SKM-1 treated with dmso at 0.1 percent for 144 hours (cell line): ENCODE results near the gene LARP4B.

Experiments
- DNase-seq: peaks from one replicate; lab custom pipeline; 2025; ENCODE audit not compliant: unreplicated experiment; lab: John Stamatoyannopoulos, UW

The LARP4B gene

DNA sequence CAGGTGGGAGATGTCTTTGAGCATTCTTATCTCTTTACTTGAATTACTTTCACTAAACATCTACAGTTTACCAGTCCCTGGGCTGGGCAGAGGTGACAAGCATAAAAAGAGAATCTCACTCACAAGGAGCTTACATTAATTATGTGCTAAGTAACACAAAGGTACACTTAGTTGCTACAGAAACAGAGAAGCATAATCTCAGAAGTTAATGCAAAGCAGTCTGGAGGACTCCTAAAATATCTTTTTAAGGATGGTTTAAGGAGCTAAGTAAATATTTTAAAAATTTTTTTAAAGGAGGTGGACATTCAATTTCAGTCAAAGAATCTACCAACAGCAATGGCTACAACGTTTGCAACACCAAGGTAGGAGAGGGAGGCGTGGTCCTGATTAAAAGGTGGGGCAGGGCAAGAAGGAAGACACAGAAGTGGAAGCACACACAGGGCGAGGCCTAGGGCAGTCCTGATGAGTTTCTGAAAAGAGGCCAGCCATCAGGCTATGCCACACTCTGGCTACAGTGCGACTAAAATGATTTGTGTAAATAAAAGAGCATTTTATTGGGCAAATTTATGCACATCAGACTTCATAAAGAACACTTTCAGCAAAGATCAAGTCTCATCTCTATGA is 5.3 kb downstream of the LARP4B start:
- DNase-seq: no peak

DNA sequence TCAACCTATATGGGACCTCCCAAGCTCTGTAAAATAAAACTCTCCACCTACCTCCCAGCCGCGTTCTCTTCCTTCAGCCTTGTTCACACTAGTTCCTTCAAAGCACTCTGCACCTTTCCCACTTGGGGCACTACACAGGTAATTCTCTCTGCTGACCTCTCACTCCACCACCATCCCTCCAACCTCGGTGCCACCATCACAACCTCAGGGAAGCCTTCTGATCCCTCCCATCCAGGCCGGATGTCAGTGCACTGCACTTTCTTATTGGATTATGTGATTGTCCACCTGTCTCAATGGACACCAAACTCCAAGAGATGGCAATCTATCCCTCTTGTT is 7.0 kb downstream of the LARP4B start:
- no peak for DNase-seq

DNA sequence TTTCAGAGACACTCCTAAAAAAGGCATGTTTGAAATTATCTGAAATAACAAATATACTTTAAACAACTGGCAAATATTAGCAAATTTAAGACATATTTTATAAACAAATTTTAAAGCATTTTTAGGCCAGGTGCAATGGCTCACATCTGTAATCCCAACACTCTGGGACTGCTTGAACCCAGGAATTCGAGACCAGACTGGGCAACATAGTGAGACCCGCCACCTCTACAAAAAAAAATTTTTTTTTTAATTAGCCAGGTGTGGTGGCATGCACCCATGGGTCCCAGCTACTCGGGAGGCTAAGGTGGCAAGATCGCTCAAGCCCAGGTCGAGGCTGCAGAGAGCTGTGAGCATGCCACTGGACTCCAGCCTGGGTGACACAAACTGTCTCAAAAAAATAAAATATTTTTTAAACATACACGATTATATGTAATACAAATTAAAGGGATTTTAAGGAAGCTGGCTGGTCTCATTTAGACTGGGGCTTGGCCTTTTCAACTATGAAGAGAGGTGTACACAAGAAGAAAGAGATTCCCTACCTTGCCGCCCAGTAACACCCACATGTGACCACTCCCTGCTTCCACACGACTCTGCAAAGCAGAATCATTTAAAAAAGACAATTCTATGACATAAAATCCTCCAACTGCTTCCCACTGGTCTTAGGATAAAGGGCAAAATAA is 7.5 kb downstream of the LARP4B start:
- DNase-seq: no peak

DNA sequence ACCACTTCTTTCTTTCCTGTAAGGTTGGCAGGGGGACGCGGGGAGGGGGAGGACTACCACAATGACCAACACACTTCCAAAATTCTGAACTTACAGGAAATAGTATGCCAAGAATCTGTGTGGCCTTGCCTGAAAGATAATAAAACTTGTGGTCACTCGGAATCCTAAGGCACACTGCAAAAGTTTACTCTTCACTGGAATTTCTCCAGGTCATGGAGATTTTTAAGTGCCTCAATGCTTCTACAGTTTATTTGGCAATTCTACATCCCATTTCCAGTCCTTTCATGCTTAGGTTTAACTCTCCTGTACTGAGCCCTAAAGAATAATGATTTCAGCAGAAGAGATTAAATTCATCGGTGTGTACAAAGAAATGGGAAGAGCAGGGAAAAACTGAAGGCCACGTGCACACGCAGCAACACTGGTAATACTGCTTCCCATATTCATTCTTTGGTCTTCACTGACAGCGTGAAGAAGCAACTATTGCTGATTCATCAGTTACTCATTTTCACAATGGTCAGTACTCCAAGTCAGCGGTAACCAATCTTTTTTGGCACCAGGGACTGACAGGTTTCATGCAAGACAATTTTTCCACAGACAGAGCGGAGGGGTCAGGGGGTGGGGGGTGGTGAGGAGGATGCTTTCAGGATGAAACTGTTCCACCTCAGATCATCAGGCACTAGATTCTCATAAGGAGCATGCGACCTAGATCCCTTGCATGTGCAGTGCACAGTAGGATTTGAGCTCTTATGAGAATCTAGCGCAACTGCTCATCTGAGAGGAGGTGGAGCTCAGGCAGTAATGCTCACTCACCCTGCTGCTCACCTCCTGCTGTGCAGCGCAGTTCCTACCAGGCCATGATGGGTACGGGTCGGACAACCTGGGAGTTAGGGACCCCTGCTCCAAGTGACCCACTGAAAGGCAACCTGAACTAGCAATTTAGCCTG is 9.8 kb downstream of the LARP4B start:
- no peak for DNase-seq

DNA sequence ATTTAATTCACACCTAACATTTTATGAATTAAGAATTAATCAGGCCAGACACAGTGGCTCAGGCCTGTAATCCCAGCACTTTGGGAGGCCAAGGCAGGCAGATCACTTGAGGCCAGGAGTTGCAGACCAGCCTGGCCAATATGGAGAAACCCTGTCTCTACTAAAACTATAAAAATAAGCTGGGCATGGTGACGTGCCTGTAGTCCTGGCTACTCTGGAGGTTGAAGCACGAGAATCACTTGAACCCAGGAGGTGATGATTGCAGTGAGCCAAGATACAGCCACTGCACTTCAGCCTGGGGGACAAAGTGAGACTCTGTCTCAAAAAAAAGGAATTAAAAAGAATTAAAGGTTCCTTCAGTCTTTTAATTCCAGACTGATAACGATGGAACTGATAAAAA is 11.1 kb downstream of the LARP4B start:
- DNase-seq: no peak

DNA sequence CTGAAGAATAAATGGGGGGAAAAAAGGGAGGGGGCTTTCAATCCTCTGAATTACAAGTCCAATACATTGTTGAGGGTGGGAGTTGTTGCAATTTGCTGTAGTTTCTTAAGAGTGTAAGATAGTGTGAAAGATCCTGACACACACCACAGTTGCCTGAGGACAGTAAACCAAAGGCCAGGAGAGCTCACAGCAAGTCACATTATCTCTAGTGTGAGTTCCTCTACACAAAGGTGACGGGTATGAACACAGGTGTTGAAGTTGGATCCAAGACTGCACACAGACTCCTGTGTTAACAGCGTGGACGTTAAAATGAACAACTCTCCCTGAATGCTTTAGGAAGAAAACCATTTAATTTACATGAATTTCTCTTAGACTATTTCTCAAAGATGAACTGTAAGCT is 12.0 kb downstream of the LARP4B start:
- DNase-seq: no peak

DNA sequence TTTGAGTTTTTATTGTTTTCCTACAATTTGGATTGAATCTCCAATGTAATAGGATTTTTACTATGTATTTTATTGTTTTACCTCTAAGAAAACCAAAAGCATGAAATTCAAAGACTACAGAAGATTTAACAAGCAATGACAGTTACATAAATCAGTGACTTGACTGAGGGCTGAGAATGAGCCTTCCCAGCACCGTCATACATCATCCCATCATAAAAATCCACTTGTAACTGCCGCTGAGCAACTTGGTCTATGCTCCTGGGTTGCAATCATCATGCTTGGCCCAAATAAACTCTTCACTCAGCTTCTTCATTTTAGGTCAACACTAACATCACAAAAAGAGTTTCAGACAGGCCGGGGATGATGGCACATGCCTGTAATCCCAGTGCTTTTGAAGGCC is 13.5 kb downstream of the LARP4B start:
- DNase-seq: no peak

DNA sequence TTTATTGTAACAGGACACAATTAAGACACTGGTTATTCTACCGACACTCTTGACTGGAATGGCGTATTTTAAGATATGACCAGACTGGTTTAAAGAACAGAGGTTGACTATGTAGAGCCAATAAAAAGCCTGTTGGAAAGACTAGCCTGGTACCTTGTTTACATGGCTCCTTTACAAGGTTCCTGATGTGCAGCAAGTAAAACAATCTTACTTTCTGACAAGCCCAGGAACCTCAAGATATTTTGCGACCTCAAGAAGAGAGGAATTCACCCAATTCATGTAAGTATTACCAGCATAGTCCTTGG is 14.1 kb downstream of the LARP4B start:
- DNase-seq: no peak

DNA sequence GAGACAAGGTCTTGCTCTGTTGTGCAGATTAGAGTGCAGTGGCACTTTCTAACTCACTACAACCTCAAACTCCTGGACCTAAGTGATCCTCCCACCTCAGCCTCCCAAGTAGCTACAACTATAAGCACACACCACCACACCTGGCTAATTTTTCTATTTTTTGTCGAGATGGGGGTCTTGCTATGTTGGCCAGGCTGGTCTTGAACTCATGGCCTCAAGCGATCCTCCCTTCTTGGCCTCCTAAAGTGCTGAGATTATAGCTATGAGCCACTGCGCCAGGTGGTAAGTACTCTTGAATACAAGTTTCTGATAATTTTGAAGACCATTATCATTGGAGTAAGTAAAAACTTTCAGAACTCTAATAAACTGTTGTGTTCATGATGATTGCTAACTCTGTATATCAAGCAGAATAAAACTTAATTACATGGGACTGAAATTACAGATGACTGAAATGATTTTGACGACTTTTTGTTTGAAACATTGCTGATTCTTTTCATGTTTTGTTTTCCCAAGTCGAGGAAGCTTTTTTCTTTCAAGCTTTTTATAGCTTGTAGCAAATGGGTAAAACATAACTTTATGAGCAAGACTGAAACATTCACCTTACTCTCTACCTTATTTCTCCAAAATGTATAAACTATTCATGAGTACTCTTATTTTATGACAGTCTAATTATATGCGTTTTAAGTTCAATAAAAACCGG is 14.6 kb downstream of the LARP4B start:
- DNase-seq: no peak

DNA sequence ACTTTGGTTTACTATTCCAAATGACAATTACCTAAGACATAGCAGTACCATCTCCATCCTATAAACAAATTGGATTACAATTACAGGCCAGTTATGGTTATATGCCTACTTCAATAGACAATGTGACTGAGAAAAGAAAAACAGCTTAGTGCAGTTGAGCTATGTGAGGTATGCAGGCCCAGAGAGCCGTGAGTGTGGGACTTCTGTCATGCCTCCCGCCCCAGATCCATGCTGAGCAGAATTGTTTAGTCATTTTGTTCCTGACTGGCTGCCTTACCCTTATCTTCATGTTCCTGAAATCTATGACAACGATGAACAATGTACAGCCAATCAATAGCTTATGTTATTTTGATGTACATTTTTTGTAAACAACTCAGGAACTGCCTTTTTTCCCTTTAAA is 21.7 kb downstream of the LARP4B start:
- DNase-seq: no peak

DNA sequence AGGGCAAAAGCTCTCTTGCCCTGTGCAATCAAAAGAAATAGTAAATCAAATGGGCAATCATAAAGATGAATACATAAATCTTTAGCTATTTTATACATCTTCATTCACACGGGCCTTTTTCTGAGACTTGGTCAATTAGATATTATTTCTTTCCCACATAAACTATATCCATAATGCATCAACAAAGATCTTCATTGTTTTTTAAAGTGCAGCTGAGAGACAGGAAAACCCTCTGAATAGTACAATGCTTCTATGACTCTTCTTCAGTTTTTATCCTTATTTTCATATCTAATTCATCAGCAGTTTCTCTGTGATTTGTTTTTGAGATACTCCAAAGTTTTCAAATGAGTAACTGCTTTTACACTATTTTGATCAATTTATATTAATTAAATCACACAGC is 25.5 kb downstream of the LARP4B start:
- DNase-seq: no peak

DNA sequence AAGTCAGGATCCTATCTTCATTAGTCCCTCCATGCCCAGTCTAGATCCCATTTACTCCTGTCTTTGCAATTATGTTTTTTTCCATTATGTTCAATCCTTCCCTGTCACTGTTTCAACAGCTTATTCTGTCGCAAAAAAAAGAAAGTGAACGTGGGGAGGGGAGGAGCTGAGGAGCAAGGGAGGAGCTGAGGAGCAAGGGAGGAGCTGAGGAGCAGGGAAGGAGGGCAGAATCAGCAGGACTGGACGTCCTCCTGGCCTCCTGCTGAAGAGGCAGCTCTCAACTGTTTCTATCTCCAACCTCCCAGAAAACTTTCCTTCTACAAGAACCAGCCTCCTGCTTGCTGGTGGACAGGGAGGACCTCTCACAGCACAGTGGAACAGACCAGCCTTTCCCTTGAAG is 26.0 kb downstream of the LARP4B start:
- no peak for DNase-seq

DNA sequence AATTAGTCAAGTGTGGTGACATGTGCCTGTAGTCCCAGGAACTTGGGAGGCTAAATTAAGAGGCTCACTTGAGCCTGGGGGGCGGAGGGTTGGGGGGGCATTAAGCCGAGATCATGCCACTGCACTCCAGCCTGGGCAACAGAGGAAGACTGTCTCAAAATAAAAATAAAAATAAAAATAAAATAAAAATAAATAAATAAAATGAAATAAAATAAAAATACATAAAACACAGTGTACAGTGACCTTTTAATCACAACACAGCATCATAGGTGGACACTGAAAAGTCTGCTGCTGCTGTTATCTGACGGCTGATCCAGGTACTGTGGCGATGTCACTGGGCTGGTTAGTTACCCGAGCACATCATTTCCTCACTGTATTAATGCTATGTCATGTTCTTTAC is 27.1 kb downstream of the LARP4B start:
- DNase-seq: no peak

DNA sequence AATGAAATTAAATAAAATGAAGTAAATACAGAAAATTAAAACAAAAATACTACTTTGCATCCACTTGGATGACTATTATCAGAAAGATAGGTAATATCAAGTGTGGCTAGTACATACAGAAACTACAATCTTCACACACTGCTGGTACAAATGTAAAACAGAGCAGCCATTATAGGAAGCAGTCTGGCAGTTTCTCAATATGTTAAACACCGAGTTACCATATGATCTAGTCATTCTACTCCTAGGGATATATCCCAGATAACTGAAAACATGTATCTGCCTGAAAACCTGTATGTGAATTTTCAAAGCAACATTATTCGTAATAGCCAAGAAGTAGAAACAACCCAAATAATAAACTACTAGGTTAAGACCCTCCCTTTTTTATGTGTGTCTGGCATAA is 33.4 kb downstream of the LARP4B start:
- DNase-seq: no peak

DNA sequence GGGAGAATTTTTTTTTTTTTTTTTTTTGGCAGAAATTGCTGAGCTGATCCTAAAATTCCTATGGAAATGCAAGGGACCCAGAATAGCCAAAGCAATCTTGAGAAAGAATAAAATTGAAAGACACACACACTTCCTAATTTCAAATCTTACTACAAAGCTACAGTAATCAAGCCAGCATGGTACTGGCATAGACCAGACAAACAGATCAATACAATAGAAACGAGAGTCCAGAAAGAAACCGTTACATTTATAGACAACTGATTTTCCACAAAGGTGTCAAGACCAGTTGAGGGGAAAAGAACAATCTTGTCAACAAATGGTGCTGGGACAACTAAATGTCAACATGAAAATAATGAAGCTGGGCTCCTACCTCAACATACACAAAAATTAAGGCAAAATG is 34.5 kb downstream of the LARP4B start:
- no peak for DNase-seq

DNA sequence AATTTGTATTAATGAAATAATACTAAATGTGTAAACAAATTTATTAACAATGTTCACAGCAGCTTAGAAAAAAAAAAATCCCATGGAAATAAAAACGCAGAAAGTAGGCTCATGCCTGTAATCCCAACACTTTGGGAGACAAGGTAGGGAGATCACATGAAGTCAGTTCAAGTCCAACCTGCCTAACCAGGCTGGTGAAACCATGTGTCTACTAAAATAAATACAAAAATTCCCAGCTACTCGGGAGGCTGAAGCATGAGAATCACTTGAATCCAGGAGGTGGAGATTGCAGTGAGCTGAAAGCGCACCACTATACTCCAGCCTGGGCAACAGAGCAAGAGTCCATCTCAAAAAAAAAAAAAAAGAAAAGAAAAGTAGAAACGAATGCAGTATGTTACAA is 36.2 kb downstream of the LARP4B start:
- DNase-seq: no peak

DNA sequence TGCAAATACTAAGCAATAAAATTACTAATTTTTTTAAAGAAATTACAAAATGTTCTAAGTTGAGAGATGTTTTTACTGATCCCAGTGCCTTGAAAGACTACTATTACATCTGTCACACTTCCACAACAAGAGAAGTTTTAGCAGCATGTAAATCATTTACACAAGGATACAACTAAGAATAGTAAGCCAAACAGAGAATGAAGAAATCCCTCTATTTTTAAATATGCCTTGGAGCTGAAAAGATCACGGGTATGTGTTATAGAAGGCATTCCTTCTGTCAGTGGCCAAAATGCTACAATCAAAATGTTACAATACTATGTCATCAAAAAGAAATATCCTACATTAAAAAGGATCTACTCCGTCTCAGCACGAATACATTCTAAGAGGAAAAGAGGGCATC is 52.6 kb downstream of the LARP4B start:
- DNase-seq: no peak

DNA sequence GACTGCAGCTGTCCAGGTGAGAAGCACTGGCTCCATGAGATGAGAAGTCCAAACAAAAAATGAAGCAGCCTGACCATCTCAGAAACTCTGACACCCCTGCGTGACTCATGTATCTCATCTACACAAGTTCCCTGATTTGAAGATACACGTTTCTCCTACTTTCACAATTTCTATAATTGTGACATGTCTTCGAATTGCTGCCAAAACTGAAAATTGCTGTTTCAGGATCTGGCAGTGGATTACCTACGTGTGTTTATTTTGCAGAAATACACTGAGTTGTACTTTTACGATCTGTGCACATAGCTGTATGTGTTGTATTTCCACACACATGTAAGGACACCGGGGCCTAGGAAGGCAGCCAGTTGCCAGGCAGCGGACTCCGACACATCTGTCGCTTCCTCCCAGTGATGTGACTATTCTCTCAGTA is 53.2 kb downstream of the LARP4B start:
- DNase-seq: no peak

DNA sequence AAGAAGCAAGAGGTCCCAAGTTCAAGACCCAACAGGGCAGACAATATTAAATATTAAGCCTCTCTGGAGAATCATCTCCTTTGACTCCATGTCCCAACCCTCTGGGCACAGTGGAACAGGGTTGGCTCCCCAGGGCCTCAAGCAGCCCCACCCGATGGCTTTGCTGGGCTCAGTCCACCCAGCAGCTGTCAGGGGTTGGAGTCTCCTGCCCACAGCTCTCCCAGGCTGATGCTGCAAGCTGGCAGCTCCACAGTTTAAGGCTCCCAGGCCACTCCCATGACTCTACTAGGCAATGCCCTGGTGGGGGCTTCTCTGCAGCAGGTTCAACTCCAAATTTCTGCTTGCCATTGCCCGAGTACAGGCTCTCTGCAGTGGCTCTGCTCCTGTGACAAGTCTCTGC is 55.1 kb downstream of the LARP4B start:
- no peak for DNase-seq

DNA sequence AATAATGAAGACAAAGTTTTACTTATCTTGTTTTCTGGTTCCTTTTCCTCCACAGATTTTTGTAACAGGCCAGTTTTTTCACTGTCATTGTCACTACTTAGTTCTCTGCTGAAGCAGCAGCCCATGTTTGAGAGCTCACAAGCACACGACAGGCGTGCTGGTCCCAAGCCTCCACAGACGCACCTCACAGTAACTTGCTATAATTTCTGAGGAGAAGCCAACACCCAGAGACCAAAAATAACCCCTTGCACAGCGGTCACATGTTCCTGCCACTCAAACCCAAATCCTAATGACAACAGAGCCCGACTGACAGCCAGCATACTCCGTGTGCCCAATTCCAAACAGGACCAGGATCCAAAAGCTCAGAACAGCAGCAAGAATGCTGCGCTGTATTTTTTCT is 58.5 kb downstream of the LARP4B start:
- DNase-seq: no peak

DNA sequence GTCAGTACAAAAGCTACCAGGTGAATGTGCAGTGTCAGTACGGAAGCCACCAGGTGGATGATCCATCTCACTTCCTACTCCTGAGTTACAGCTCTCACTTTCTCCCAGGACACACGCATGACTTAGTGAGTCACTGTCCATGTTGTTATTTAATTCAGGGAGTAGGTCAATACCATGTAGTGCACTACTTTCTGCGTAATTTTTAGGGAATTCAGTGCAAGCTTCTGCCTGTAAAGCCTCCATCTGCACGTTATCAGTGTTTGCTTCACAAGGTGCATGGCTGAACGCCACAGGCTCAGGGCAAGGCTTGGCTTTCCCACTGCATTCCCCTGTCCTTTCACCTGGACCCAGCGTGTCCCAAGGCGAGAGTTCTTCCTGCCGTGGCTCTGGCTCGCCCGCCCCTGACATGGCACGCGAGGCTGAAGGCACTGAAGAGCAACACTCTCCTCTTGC is 59.5 kb downstream of the LARP4B start:
- no peak for DNase-seq
